Iris pigment epithelial cell (primary cell): ENCODE data around the gene KIF12.

Source experiments
- DNase-seq: peaks from one replicate; pipeline ENCODE4 v3.0.0-alpha.2; 2011; ENCODE audit warnings: low read depth

Gene KIF12

GRCh38 chr9:114065304-114065703, 33.8 kb downstream of the KIF12 start:
- DNase-seq = no peak

- no peak for DNase-seq
Observed at GRCh38 chr9:114061830-114062474, 37.1 kb downstream of the KIF12 start.

- DNase-seq = no peak
Observed at GRCh38 chr9:114061292-114061691, 37.8 kb downstream of the KIF12 start.

GRCh38 chr9:114060711-114061110, 38.4 kb downstream of the KIF12 start:
- DNase-seq = no peak

- DNase-seq = no peak
Observed at GRCh38 chr9:114060070-114060469, 39.0 kb downstream of the KIF12 start.

GRCh38 chr9:114059047-114059803, 39.9 kb downstream of the KIF12 start:
- DNase-seq = no peak

- no peak for DNase-seq
Observed at GRCh38 chr9:114058688-114059046, 40.4 kb downstream of the KIF12 start.

- DNase-seq = no peak
Observed at GRCh38 chr9:114057161-114057885, 41.8 kb downstream of the KIF12 start.

GRCh38 chr9:114056527-114056926, 42.6 kb downstream of the KIF12 start:
- DNase-seq = no peak

- DNase-seq = no peak
Observed at GRCh38 chr9:114055894-114056293, 43.2 kb downstream of the KIF12 start.

- DNase-seq = no peak
Observed at GRCh38 chr9:114055061-114055460, 44.0 kb downstream of the KIF12 start.

GRCh38 chr9:114054191-114054690, 44.9 kb downstream of the KIF12 start:
- DNase-seq = no peak

GRCh38 chr9:114053246-114054005, 45.7 kb downstream of the KIF12 start:
- DNase-seq = no peak

- DNase-seq = no peak
Observed at GRCh38 chr9:114051706-114052105, 47.4 kb downstream of the KIF12 start.

- no peak for DNase-seq
Observed at GRCh38 chr9:114051281-114051680, 47.8 kb downstream of the KIF12 start.

- DNase-seq = no peak
Observed at GRCh38 chr9:114050646-114051045, 48.4 kb downstream of the KIF12 start.

- DNase-seq = no peak
Observed at GRCh38 chr9:114050226-114050568, 48.9 kb downstream of the KIF12 start.

- DNase-seq = no peak
Observed at GRCh38 chr9:114049441-114050225, 49.5 kb downstream of the KIF12 start.

- no peak for DNase-seq
Observed at GRCh38 chr9:114048533-114049415, 50.3 kb downstream of the KIF12 start.

- peak; percentile 17 for DNase-seq
Observed at GRCh38 chr9:114047717-114048116, 51.4 kb downstream of the KIF12 start.
